MM.1S (cell line): ENCODE data around the gene SIRPB2.

Source experiments
- DNase-seq: peaks from one replicate; pipeline ENCODE4 v3.0.0-alpha.2; 2015
- H2AFZ ChIP-seq: fragments of 300-600 bp; sonication (generic); 2 replicates; pipeline ENCODE4 v1.6.0; 2016; ENCODE audit warnings: antibody characterized with exemption, low read length
- H3F3A ChIP-seq: fragments of 300-600 bp; sonication (generic); 2 replicates; pipeline ENCODE4 v1.6.1; 2016; ENCODE audit warnings: mild to moderate bottlenecking, antibody characterized with exemption, low read length, moderate library complexity, mixed read lengths; ENCODE audit not compliant: insufficient read depth
- H3K27ac ChIP-seq: fragments of 300-600 bp; sonication (generic); 2 replicates; pipeline ENCODE4 v1.5.1; 2016; ENCODE audit warnings: mild to moderate bottlenecking, low read length
- H3K27me3 ChIP-seq: fragments of 300-600 bp; sonication (generic); replicated peaks from 2 replicates; pipeline ENCODE4 v1.6.0; 2016; ENCODE audit warnings: low read length; ENCODE audit not compliant: insufficient read depth
- H3K36me3 ChIP-seq: fragments of 300-600 bp; sonication (generic); replicated peaks from 2 replicates; pipeline ENCODE4 v1.6.1; 2016; ENCODE audit warnings: mild to moderate bottlenecking, low read length, mixed read lengths; ENCODE audit not compliant: insufficient read depth
- H3K4me1 ChIP-seq: fragments of 300-600 bp; sonication (generic); 2 replicates; pipeline ENCODE4 v1.6.1; 2016; ENCODE audit warnings: low read length, mixed read lengths
- H3K4me2 ChIP-seq: fragments of 300-600 bp; sonication (generic); 2 replicates; pipeline ENCODE4 v1.6.0; 2016; ENCODE audit warnings: low read depth, low read length
- H3K4me3 ChIP-seq: fragments of 300-600 bp; sonication (generic); 2 replicates; pipeline ENCODE4 v1.5.1; 2016; ENCODE audit warnings: low read length, mixed read lengths
- H3K79me2 ChIP-seq: fragments of 300-600 bp; sonication (generic); 2 replicates; pipeline ENCODE4 v1.6.1; 2016; ENCODE audit warnings: mixed run types, low read length, mixed read lengths
- H3K9ac ChIP-seq: fragments of 300-600 bp; sonication (generic); 2 replicates; pipeline ENCODE4 v1.6.1; 2016; ENCODE audit warnings: low read length, mixed read lengths
- H3K9me2 ChIP-seq: fragments of 300-600 bp; sonication (generic); replicated peaks from 2 replicates; pipeline ENCODE4 v1.6.1; 2016; ENCODE audit warnings: mild to moderate bottlenecking, low read length, mixed read lengths; ENCODE audit not compliant: insufficient read depth
- H3K9me3 ChIP-seq: fragments of 300-600 bp; sonication (generic); replicated peaks from 2 replicates; pipeline ENCODE4 v1.6.1; 2016; ENCODE audit warnings: mild to moderate bottlenecking, low read length, mixed read lengths; ENCODE audit not compliant: insufficient read depth
- H4K20me1 ChIP-seq: fragments of 300-600 bp; sonication (generic); 2 replicates; pipeline ENCODE4 v1.6.1; 2016; ENCODE audit warnings: mild to moderate bottlenecking, low read length, moderate library complexity, mixed read lengths; ENCODE audit not compliant: insufficient read depth
- CTCF ChIP-seq: fragments of 300-600 bp; sonication (generic); IDR thresholded peaks from 2 replicates; pipeline ENCODE4 v1.5.1; 2016; ENCODE audit warnings: antibody characterized with exemption, low read length, mixed read lengths
- EZH2 ChIP-seq: fragments of 300-600 bp; sonication (generic); optimal IDR thresholded peaks from 2 replicates; pipeline ENCODE3; 2017; ENCODE audit warnings: low read depth, mild to moderate bottlenecking, antibody characterized with exemption, low read length, mixed read lengths
- EZH2phosphoT487 ChIP-seq: fragments of 300-600 bp; sonication (generic); IDR thresholded peaks from 2 replicates; pipeline ENCODE4 v1.6.1; 2018; ENCODE audit warnings: antibody characterized with exemption, low read length

The SIRPB2 gene

DNA sequence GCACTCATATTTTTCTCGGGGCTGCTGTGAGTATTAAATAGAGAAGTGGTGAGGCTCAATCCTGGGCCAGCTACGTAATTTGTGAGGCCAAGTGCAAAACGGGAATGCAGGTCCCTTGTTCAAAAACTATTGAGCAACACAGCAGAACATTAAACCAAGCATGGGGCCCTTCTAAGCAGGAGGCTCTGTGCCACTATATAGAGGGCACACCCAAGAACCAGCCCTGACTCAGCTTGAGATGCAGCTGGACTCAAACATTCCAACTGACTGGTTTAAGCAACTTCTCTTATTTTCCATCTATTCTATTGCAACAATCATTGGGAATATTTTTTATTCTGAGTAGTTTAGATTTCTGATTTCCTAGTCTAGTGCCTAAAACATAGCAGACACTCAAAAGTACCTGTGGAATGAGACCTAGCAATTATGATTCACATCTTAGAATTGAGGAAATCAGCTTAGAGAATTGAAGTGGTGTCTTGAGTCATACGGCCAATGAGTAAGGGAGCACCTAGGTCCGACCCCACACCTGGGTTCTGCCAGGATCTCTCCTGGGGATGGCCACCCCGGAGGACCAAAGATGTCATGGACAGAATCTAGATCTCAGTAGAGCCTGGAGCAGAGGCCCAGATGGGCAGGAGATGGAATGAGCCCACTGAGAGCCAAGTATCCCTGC lies 1.3 kb downstream of the SIRPB2 start:
- H3K9me3 ChIP-seq = no peaks in the 10 kb centered on the region
- no peak for DNase-seq
- H3K9ac ChIP-seq = no peak overlapping the region
- no peaks in the 10 kb centered on the region for H4K20me1 ChIP-seq
- H3K27me3 ChIP-seq = no peaks in the 10 kb centered on the region
- TF ChIP-seq EZH2 (no peak), EZH2phosphoT487 (no peak), CTCF (no peak)
- peaks cover 15% of the 10 kb centered on the region; the same call in 1 of the 2 replicates for H3K4me1 ChIP-seq
- H3K4me3 ChIP-seq = no peak overlapping the region
- no peaks in the 10 kb centered on the region for H3K36me3 ChIP-seq
- no peaks in the 10 kb centered on the region for H3K9me2 ChIP-seq
- H3K4me2 ChIP-seq = no peak overlapping the region
- H3F3A ChIP-seq = no peaks in the 10 kb centered on the region
- H3K79me2 ChIP-seq = no peaks in the 10 kb centered on the region
- no peak overlapping the region for H3K27ac ChIP-seq
- H2AFZ ChIP-seq = no peak overlapping the region

GRCh38 chr20:1489325-1489724 lies 1.9 kb downstream of the SIRPB2 start:
- Histone ChIP-seq H4K20me1 (no peaks in the 10 kb centered on the region), H3K4me1 (peaks cover 9% of the 10 kb centered on the region; the same call in 1 of the 2 replicates), H2AFZ (no peak overlapping the region), H3K9me3 (no peaks in the 10 kb centered on the region), H3F3A (no peaks in the 10 kb centered on the region), H3K27me3 (no peaks in the 10 kb centered on the region), H3K27ac (no peak overlapping the region), H3K4me3 (no peak overlapping the region), H3K4me2 (no peak overlapping the region), H3K36me3 (no peaks in the 10 kb centered on the region), H3K9me2 (no peaks in the 10 kb centered on the region), H3K9ac (no peak overlapping the region), H3K79me2 (no peaks in the 10 kb centered on the region)
- no peak for TF ChIP-seq EZH2
- TF ChIP-seq EZH2phosphoT487 = no peak
- TF ChIP-seq CTCF = no peak
- DNase-seq = no peak

GRCh38 chr20:1486566-1486965 lies 4.7 kb downstream of the SIRPB2 start:
- no peak for DNase-seq
- Histone ChIP-seq H3K4me1 (no peaks in the 10 kb centered on the region), H3K9ac (no peak overlapping the region), H3K9me3 (no peaks in the 10 kb centered on the region), H3K9me2 (no peaks in the 10 kb centered on the region), H3K79me2 (no peaks in the 10 kb centered on the region), H3F3A (no peaks in the 10 kb centered on the region), H3K27ac (no peak overlapping the region), H3K4me3 (no peak overlapping the region), H3K27me3 (no peaks in the 10 kb centered on the region), H3K4me2 (no peak overlapping the region), H4K20me1 (no peaks in the 10 kb centered on the region), H2AFZ (no peak overlapping the region), H3K36me3 (no peaks in the 10 kb centered on the region)
- no peak for TF ChIP-seq EZH2phosphoT487
- TF ChIP-seq EZH2 = no peak
- no peak for TF ChIP-seq CTCF
